Mammary epithelial cell (primary cell): ENCODE data around the gene ATG7.

Experiments used
- CTCF ChIP-seq, 2 donors: IDR thresholded peaks in 1 of 2; conservative IDR thresholded peaks in 1 of 2; 2 replicates each; pipeline ENCODE4 v1.5.1; 2011 to 2012; ENCODE audit warnings: inconsistent platforms in 2 of 2, low read length in 2 of 2, mild to moderate bottlenecking in 2 of 2, control low read depth in 1 of 2, low read depth in 1 of 2; ENCODE audit not compliant: insufficient read depth in 1 of 2; ENCODE audit errors: extremely low read depth in 1 of 2
- EZH2 ChIP-seq: IDR thresholded peaks from 2 replicates; pipeline ENCODE4 v1.6.1; 2012; ENCODE audit warnings: low read length, inconsistent platforms, borderline replicate concordance

GRCh38 chr3:11549580-11550140 lies 277.5 kb downstream of the ATG7 start:
- TF ChIP-seq CTCF (conservative IDR thresholded peaks at IDR 0.05 in 1 of 2, IDR thresholded peaks at IDR 0.05 in 1 of 2; ENCODE audit: extremely low read depth in 1 of 2, insufficient read depth in 1 of 2, low read depth in 1 of 2, low read length in 2 of 2): no peak
- TF ChIP-seq EZH2: no peak
